AG10803 (cell line): ENCODE results near the gene LRRN2.

Source experiments
- DNase-seq: peaks from one replicate; pipeline ENCODE4 v3.0.0; 2010; ENCODE audit warnings: low read depth
- H3K4me3 ChIP-seq: 2 replicates; pipeline ENCODE4 v1.5.1; 2011; ENCODE audit warnings: mild to moderate bottlenecking, low read length, control low read depth
- CTCF ChIP-seq: conservative IDR thresholded peaks from 2 replicates; pipeline ENCODE4 v1.5.1; 2011; ENCODE audit warnings: mild to moderate bottlenecking, low read length, control low read depth, inconsistent platforms

LRRN2 gene

DNA sequence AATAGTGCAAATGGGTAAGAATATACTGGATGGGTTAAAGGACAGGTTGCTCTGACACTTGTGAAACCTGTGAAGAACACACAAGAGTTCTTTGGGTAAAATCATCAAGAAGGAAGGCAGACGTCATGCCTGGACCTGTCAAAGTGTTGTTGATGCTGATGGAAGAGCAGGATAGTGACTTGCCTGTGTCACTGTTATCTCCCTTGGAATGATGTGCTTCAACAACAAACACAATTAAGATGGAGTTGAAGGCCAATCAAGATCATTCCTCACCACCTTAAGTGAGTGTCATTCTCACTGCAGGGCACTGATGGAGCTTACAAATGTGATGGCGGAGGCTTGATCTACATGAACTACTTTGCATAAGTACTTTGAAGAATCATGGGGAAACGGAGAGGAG lies 73.2 kb downstream of the LRRN2 start:
- no peak for TF ChIP-seq CTCF
- DNase-seq, result no peak

GRCh38 chr1:204611036-204611435 lies 74.5 kb downstream of the LRRN2 start:
- no peak for DNase-seq
- no peak for TF ChIP-seq CTCF
- H3K4me3 ChIP-seq, result no peak overlapping the region

More for the DNA sequence above, 73.2 kb downstream of the LRRN2 start:
- no peak overlapping the region for H3K4me3 ChIP-seq

GRCh38 chr1:204607910-204608309 lies 77.6 kb downstream of the LRRN2 start:
- no peak overlapping the region for H3K4me3 ChIP-seq
- no peak for TF ChIP-seq CTCF
- no peak for DNase-seq

DNA sequence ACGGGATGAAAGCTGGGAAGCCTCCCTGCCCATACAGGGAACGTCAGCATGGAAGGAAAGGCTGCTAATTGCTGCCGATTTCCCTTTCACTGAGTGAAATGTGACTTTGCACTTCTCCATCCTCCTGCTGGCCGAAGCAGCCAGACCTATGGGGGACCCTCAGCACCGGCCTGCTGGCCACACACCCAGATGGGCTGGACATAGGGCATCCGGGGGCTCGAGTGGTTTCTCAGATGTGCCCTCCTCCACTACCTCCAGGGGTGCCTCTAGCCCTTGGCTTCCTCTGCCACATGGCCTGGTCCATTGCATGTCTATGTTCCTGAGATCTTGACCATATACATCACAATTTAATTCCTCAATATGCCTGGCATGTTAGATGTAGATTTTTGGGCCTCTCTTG lies 79.7 kb downstream of the LRRN2 start:
- no peak overlapping the region for H3K4me3 ChIP-seq
- no peak for TF ChIP-seq CTCF
- no peak for DNase-seq

- TF ChIP-seq CTCF, result no peak
- no peak for DNase-seq
- no peak overlapping the region for H3K4me3 ChIP-seq
These were observed 82.5 kb downstream of the LRRN2 start for GRCh38 chr1:204602871-204603542.

DNA sequence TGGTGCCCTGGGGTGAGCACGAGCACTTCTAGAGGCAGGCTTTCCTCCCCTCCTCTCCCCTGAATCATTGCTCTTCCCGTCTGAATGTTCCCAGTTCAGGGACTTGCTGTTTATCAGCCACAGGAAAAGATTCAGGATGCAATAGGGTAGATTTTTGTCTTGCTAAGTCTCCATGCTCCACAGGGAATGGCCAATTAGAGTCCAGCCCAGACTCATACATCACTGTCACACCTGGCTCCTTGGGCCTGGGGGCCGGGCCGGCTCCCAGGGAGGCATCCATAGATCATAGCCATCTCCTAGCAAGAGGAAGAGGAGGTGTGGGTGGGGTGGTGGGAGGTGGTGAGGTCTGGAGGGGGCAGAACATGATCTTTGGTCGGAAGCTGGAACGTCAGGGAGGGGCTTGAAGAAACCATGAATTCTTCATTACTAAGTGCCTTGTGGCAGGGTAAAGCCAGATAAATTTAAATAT lies 83.4 kb downstream of the LRRN2 start:
- no peak overlapping the region for H3K4me3 ChIP-seq
- no peak for DNase-seq
- TF ChIP-seq CTCF, result no peak

GRCh38 chr1:204600968-204601367 lies 84.6 kb downstream of the LRRN2 start:
- TF ChIP-seq CTCF, result 0 out of 2 replicates have a peak, but pooled peaks have one; percentile 6
- no peak for DNase-seq
- no peak overlapping the region for H3K4me3 ChIP-seq
